OCI-LY7 (cell line): ENCODE measurements around the gene CLK4. TPM values are rescaled to one million over a fixed set of nuclear protein-coding genes. Genes with fewer than 3 reads are reported as not detected.

ENCODE experiments used
- BruUV-seq: library from RNA; stranded (reverse); fragments of 400-500 nt; replicated peaks from 2 replicates; lab custom pipeline; 2021; lab: Mats Ljungman, UMichigan
- CTCF ChIA-PET: fragments of 300-600 bp; sonication (Branson Sonifier 250); formaldehyde crosslinking; loops from one replicate; lab custom pipeline; 2022; ENCODE audit warnings: antibody characterized with exemption; ENCODE audit not compliant: unreplicated experiment; lab: Charles Lee
- POLR2A ChIA-PET: fragments of 300-600 bp; sonication (Branson Sonifier 250); formaldehyde crosslinking; loops from one replicate; lab custom pipeline; 2022; ENCODE audit warnings: antibody characterized with exemption; lab: Charles Lee
- DNase-seq: peaks from one replicate; pipeline ENCODE4 v3.0.0-alpha.2; 2015; ENCODE audit warnings: low spot score
- H2AFZ ChIP-seq: fragments of 200-600 bp; sonication (generic), shearing (Covaris generic); 2 replicates; pipeline ENCODE4 v1.6.1; 2014; ENCODE audit warnings: mild to moderate bottlenecking, antibody characterized with exemption, low read length, moderate library complexity
- H3K27ac ChIP-seq: fragments of 200-600 bp; sonication (generic); 2 replicates; pipeline ENCODE4 v1.5.1; 2014; ENCODE audit warnings: mixed run types, low read depth, mild to moderate bottlenecking, moderate library complexity, low read length, inconsistent platforms; ENCODE audit not compliant: poor library complexity, severe bottlenecking
- H3K36me3 ChIP-seq: fragments of 200-600 bp; sonication (generic); 2 replicates; pipeline ENCODE4 v1.6.1; 2014; ENCODE audit warnings: mild to moderate bottlenecking, antibody characterized with exemption, low read length, moderate library complexity, mixed read lengths; ENCODE audit not compliant: insufficient read depth
- H3K4me1 ChIP-seq: fragments of 200-600 bp; sonication (generic); 2 replicates; pipeline ENCODE4 v1.5.1; 2014; ENCODE audit warnings: mild to moderate bottlenecking, low read length; ENCODE audit not compliant: insufficient read depth, poor library complexity, severe bottlenecking
- H3K4me2 ChIP-seq: fragments of 200-600 bp; sonication (generic); 2 replicates; pipeline ENCODE4 v1.6.1; 2014; ENCODE audit warnings: mild to moderate bottlenecking, low read length
- H3K4me3 ChIP-seq: fragments of 200-600 bp; sonication (generic); 2 replicates; pipeline ENCODE4 v1.5.1; 2014; ENCODE audit warnings: mild to moderate bottlenecking, low read depth, low read length; ENCODE audit not compliant: poor library complexity, severe bottlenecking
- H3K79me2 ChIP-seq: fragments of 200-600 bp; sonication (generic); 2 replicates; pipeline ENCODE4 v1.6.1; 2016; ENCODE audit warnings: low read depth, mild to moderate bottlenecking, low read length, moderate library complexity, mixed read lengths; ENCODE audit not compliant: insufficient read depth
- H3K9me2 ChIP-seq: fragments of 200-600 bp; sonication (generic); 2 replicates; pipeline ENCODE4 v1.6.1; 2016; ENCODE audit warnings: mild to moderate bottlenecking, low read length, mixed read lengths; ENCODE audit not compliant: insufficient read depth
- H3K9me3 ChIP-seq: fragments of 200-600 bp; sonication (generic); 2 replicates; pipeline ENCODE4 v1.6.1; 2014; ENCODE audit warnings: mild to moderate bottlenecking, mixed run types, low read length, mixed read lengths
- H4K20me1 ChIP-seq: fragments of 200-600 bp; sonication (generic); 2 replicates; pipeline ENCODE4 v1.6.1; 2014; ENCODE audit warnings: mild to moderate bottlenecking, antibody characterized with exemption, low read length, moderate library complexity, mixed read lengths; ENCODE audit not compliant: insufficient read depth
- EZH2phosphoT487 ChIP-seq: fragments of 200-600 bp; sonication (generic); IDR thresholded peaks from 2 replicates; pipeline ENCODE4 v1.6.1; 2018; ENCODE audit warnings: low read depth, borderline replicate concordance, mild to moderate bottlenecking, mixed run types, antibody characterized with exemption, low read length, moderate library complexity, mixed read lengths
- intact Hi-C: fragments of 100-400 bp; cut with micrococcal nuclease; formaldehyde crosslinking; loops from one replicate; pipeline ENCODE4 v1.10.0; 2022; ENCODE audit not compliant: unreplicated experiment
- total RNA-seq, 2 experiments: library from RNA; depleted of rRNA in 1 of 2; stranded (reverse); fragments of >200 nt in 1 of 2; shearing (Covaris generic) in 1 of 2; gene quantifications; 2 replicates each; pipeline ENCODE4 v1.2.3, GENCODE V29; 2014 to 2022
- TF ChIP-seq, protein P1 (sequence below): fragments of 200-600 bp; sonication (generic); conservative IDR thresholded peaks from 2 replicates; pipeline ENCODE4 v1.5.1; 2014; ENCODE audit warnings: mild to moderate bottlenecking, antibody characterized with exemption, low read length, moderate library complexity, mixed read lengths

Gene CLK4
- total RNA-seq, 2 experiments from 2014 or later, result 32.6 to 37.4 TPM

DNA sequence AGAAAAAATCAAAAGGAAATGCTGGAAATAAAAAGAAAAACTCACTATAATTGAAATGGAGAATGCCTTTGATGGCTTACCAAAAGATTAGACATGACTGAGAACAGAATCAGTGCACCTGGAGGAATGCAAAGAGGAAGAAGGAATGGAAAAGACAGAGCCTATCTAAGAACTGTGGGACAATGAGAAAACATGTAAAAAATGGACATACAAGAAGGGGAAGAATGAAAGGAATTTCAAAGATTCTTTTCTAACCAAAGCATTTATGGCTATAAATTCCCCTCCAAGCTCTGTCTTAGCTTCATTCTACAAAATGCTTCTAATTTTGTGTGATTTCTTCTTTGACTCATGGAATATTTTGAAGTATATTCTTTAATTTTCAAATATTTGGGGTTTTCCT, 47.5 kb upstream of the CLK4 start:
- ChIA-PET POLR2A (no interaction called here), CTCF (no interaction called here)
- H4K20me1 ChIP-seq, result no peaks in the 10 kb centered on the region
- no peaks in the 10 kb centered on the region for H3K9me3 ChIP-seq
- no peak overlapping the region for H3K27ac ChIP-seq
- no peaks in the 10 kb centered on the region for H3K79me2 ChIP-seq
- DNase-seq, result no peak
- H3K4me2 ChIP-seq, result no peak overlapping the region
- H3K36me3 ChIP-seq, result no peaks in the 10 kb centered on the region
- TF ChIP-seq EZH2phosphoT487, result no peak
- TF ChIP-seq, protein P1, sequence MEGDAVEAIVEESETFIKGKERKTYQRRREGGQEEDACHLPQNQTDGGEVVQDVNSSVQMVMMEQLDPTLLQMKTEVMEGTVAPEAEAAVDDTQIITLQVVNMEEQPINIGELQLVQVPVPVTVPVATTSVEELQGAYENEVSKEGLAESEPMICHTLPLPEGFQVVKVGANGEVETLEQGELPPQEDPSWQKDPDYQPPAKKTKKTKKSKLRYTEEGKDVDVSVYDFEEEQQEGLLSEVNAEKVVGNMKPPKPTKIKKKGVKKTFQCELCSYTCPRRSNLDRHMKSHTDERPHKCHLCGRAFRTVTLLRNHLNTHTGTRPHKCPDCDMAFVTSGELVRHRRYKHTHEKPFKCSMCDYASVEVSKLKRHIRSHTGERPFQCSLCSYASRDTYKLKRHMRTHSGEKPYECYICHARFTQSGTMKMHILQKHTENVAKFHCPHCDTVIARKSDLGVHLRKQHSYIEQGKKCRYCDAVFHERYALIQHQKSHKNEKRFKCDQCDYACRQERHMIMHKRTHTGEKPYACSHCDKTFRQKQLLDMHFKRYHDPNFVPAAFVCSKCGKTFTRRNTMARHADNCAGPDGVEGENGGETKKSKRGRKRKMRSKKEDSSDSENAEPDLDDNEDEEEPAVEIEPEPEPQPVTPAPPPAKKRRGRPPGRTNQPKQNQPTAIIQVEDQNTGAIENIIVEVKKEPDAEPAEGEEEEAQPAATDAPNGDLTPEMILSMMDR, result no peak
- no peak overlapping the region for H2AFZ ChIP-seq
- H3K4me3 ChIP-seq, result no peak overlapping the region
- intact Hi-C loops, result no loop called here
- no TSS peak for BruUV-seq
- H3K9me2 ChIP-seq, result no peaks in the 10 kb centered on the region
- H3K4me1 ChIP-seq, result no peaks in the 10 kb centered on the region

DNA sequence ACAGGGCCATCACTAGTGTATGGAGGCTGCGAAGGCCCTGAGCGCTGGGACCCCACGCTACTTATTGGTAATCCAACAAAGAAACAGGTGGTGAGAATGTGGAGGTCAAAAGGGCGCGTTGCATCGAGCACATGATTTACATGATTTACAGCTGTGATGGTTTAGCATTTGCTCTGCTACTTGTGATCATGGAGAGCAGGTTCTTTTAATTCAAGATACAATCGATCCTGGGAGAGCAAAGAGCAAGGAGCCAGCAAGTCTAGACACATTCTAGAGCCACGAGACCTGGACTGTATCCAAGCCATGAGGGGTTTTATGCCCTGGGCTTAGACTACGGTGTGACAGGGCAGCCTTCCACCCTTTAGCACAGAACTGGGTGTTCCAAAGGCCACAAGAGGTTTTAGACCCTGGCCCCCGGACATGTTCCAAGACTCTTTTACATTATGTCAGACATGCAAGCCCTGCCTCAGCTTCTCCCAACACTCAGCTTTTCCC, 47.0 kb upstream of the CLK4 start:
- H3K9me3 ChIP-seq, result no peaks in the 10 kb centered on the region
- no peak overlapping the region for H2AFZ ChIP-seq
- no peak overlapping the region for H3K4me3 ChIP-seq
- intact Hi-C loops, result no loop called here
- no peaks in the 10 kb centered on the region for H3K36me3 ChIP-seq
- no peak overlapping the region for H3K4me2 ChIP-seq
- no peak for TF ChIP-seq EZH2phosphoT487
- TF ChIP-seq, protein P1, result no peak
- H3K79me2 ChIP-seq, result no peaks in the 10 kb centered on the region
- no peaks in the 10 kb centered on the region for H4K20me1 ChIP-seq
- H3K27ac ChIP-seq, result no peak overlapping the region
- BruUV-seq, result no TSS peak
- no peaks in the 10 kb centered on the region for H3K9me2 ChIP-seq
- CTCF ChIA-PET, result no interaction called here
- POLR2A ChIA-PET, result no interaction called here
- DNase-seq, result no peak
- no peaks in the 10 kb centered on the region for H3K4me1 ChIP-seq

DNA sequence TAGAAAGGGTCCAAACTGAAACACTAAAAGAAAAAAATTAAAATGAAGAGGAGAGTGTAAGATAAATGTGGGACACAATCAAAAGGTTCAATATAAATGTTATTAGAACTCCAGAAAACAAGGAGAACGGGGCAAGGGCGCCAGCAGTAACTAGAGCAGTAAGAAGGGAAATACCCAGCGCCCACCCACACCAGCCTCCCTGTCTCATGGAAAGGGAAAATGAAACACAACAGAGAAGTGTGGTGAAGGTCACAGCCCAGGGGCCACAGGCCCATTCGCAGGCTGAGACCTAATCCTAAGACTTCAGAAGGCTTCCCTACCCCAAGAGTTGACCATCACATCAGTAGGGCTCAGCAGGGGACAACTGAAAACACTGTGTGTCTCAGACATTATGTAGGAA, 45.8 kb upstream of the CLK4 start:
- ChIA-PET CTCF (no interaction called here), POLR2A (no interaction called here)
- H4K20me1 ChIP-seq, result no peaks in the 10 kb centered on the region
- BruUV-seq, result no TSS peak
- no peaks in the 10 kb centered on the region for H3K9me2 ChIP-seq
- TF ChIP-seq EZH2phosphoT487, result no peak
- no peak overlapping the region for H2AFZ ChIP-seq
- H3K27ac ChIP-seq, result no peak overlapping the region
- intact Hi-C loops, result no loop called here
- no peak overlapping the region for H3K4me3 ChIP-seq
- DNase-seq, result no peak
- H3K4me2 ChIP-seq, result no peak overlapping the region
- H3K36me3 ChIP-seq, result no peaks in the 10 kb centered on the region
- H3K9me3 ChIP-seq, result no peaks in the 10 kb centered on the region
- no peaks in the 10 kb centered on the region for H3K4me1 ChIP-seq
- H3K79me2 ChIP-seq, result no peaks in the 10 kb centered on the region
